Epithelial cell of proximal tubule (primary cell): Measurements from ENCODE around the gene ZFYVE27. TPM values are rescaled to one million over a fixed set of nuclear protein-coding genes. Genes with fewer than 3 reads are reported as not detected.

ENCODE experiments used
- DNase-seq: peaks from one replicate; pipeline ENCODE4 v3.0.0-alpha.2; 2011; ENCODE audit warnings: low read depth
- H3K4me3 ChIP-seq: 2 replicates; pipeline ENCODE4 v1.5.1; 2011; ENCODE audit warnings: low read depth, mild to moderate bottlenecking, low read length
- CTCF ChIP-seq: conservative IDR thresholded peaks from 2 replicates; pipeline ENCODE4 v1.5.1; 2012; ENCODE audit warnings: low read depth, mild to moderate bottlenecking, low read length
- total RNA-seq: library from RNA; depleted of rRNA; stranded (reverse); fragments of >200 nt; gene quantifications from 2 replicates; pipeline ENCODE4 v1.2.3, GENCODE V29; 2015

The ZFYVE27 gene
- total RNA-seq, 1 donor from 2014 or later, result 13.5 TPM

DNA sequence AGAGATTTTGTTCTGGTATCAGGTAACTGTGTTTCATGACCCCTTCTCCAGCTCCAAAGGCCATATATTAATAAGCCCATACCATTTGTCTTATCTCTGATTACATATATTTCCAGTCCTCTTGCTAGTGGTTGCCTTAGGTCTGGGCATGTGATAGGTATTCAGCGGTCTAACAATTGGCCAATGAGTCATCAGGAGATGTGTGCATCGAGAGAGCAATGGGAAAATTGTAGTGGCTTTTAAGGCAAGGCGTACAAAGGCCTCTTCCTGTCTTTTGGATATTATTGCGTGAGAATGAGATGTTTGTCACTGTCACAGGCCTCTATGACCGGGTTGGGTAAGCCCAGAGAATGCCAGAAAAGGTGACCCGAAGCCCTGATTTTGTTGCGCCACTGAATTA, 73.5 kb downstream of the ZFYVE27 start:
- H3K4me3 ChIP-seq, result no peak overlapping the region
- no peak for DNase-seq
- TF ChIP-seq CTCF, result no peak

Other genes with a start within 250 kb of the ZFYVE27 start
- gene MMS19, start 238.7 kb upstream of the ZFYVE27 start, total RNA-seq, result 103 and 108 TPM in 2 replicates
- gene UBTD1, start 238.2 kb upstream of the ZFYVE27 start, total RNA-seq, result 21.6 and 23.6 TPM in 2 replicates
- gene ANKRD2, start 164.3 kb upstream of the ZFYVE27 start, total RNA-seq, result 3.3 and 6.8 TPM in 2 replicates
- gene HOGA1, start 152.7 kb upstream of the ZFYVE27 start, total RNA-seq, result 4.1 and 10.8 TPM in 2 replicates
- gene C10orf62, start 147.4 kb upstream of the ZFYVE27 start, total RNA-seq, result 0.12 TPM in 1 of 2 replicates, not detected in the other
- gene MORN4, start 103.6 kb upstream of the ZFYVE27 start, total RNA-seq, result 3.6 and 5.7 TPM in 2 replicates
- gene PI4K2A, start 96.5 kb upstream of the ZFYVE27 start, total RNA-seq, result 14.0 and 28.6 TPM in 2 replicates
- gene AVPI1, start 49.9 kb upstream of the ZFYVE27 start, total RNA-seq, result 6.5 and 12.0 TPM in 2 replicates
- 21.2 and 30.5 TPM in 2 replicates for gene MARVELD1, start 23.4 kb upstream of the ZFYVE27 start, total RNA-seq
- gene SFRP5, start 34.9 kb downstream of the ZFYVE27 start, total RNA-seq, result not detected in 2 replicates
- gene GOLGA7B, start 112.7 kb downstream of the ZFYVE27 start, total RNA-seq, result 0.12 and 0.43 TPM in 2 replicates